LNCaP clone FGC (cell line): ENCODE results near the gene TANGO6.

Experiments
- DNase-seq: peaks from one replicate; pipeline ENCODE4 v3.0.0-alpha.2; 2011; ENCODE audit warnings: low read depth
- H3K4me3 ChIP-seq: 2 replicates; pipeline ENCODE4 v1.5.1; 2011; ENCODE audit warnings: mild to moderate bottlenecking, low read depth, low read length, control low read depth
- TF ChIP-seq, protein P1 (sequence below): IDR thresholded peaks from 2 replicates; pipeline ENCODE4 v1.5.1; 2012; ENCODE audit warnings: mild to moderate bottlenecking; ENCODE audit not compliant: control insufficient read depth, insufficient read depth; ENCODE audit errors: extremely low read depth

TANGO6 gene

DNA sequence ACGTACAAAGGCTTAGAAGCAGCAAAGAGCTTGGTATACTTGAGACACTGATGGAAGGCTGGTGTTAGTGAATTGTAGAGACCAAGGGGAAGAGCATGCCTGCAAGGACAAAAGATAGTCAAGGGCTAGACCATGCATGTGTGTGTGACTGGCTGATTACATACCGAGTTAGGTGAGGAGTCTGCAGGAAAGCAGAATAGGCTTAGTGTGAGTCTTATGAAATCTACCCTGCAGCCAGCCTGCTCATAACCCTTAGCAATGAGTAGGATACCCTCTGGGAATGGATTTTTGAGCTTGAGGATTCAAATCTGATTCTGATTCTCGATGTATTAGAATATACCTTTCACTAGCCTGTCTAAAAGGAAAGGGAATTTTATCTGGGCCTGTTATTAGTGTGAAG lies 77.0 kb downstream of the TANGO6 start:
- TF ChIP-seq, protein P1, sequence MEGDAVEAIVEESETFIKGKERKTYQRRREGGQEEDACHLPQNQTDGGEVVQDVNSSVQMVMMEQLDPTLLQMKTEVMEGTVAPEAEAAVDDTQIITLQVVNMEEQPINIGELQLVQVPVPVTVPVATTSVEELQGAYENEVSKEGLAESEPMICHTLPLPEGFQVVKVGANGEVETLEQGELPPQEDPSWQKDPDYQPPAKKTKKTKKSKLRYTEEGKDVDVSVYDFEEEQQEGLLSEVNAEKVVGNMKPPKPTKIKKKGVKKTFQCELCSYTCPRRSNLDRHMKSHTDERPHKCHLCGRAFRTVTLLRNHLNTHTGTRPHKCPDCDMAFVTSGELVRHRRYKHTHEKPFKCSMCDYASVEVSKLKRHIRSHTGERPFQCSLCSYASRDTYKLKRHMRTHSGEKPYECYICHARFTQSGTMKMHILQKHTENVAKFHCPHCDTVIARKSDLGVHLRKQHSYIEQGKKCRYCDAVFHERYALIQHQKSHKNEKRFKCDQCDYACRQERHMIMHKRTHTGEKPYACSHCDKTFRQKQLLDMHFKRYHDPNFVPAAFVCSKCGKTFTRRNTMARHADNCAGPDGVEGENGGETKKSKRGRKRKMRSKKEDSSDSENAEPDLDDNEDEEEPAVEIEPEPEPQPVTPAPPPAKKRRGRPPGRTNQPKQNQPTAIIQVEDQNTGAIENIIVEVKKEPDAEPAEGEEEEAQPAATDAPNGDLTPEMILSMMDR = no peak
- H3K4me3 ChIP-seq = no peak overlapping the region
- DNase-seq = no peak

DNA sequence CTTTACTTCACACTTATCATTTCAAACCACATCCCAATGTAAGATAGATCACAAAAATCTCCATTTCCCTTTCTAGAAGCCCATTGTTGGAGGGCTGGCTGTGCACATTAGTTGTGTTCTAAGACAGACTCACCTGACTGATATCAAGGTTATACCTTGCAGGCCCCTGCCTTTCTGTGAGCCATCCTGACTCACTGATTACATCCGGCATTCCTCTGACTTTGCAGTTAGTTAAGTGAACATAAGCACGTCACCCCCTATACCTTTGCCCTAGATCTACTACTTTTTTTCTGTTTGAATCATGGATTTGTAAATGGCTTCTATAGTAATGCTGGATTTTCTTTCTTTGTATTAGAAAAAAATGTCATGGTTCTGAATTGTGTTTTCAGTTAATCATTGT lies 78.3 kb downstream of the TANGO6 start:
- TF ChIP-seq, protein P1 = no peak
- no peak overlapping the region for H3K4me3 ChIP-seq
- DNase-seq = no peak

DNA sequence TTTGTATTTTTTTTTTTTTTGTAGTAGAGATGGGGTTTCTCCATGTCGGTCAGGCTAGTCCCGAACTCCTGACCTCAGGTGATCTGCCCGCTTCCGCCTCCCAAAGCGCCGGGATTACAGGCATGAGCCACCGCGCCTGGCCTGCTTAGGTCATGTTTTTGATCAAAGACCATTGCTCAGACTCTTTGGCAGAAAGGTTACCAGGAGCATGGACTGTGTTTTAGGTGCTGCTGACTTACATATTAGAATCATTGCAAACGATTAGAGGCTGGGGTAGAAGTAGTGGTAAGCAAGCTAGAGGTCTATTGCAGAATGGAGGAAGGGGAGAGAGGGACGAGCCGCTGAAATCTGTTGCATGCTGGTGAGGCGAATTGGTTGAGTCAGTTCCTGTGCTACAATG lies 79.8 kb downstream of the TANGO6 start:
- no peak overlapping the region for H3K4me3 ChIP-seq
- DNase-seq = no peak
- TF ChIP-seq, protein P1 = no peak

DNA sequence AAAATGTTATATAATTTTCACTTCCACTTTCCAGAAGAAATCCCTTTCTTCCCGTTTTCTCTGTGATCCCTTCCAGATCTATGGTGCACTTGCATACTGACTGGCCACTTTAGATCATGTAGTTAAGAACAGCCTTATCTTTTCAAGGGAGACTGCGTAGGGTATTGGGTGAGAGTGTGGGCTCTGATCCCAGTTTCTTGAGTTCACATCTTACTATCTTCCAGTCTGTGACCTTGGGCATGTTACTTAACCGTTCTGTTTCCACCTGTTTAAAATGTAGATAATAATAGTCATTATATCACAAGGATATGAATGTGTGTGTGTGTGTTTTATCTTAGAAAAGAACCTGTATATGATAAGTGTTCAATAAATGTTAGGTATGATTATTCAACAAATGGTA lies 83.7 kb downstream of the TANGO6 start:
- DNase-seq = no peak
- no peak overlapping the region for H3K4me3 ChIP-seq
- TF ChIP-seq, protein P1 = no peak

DNA sequence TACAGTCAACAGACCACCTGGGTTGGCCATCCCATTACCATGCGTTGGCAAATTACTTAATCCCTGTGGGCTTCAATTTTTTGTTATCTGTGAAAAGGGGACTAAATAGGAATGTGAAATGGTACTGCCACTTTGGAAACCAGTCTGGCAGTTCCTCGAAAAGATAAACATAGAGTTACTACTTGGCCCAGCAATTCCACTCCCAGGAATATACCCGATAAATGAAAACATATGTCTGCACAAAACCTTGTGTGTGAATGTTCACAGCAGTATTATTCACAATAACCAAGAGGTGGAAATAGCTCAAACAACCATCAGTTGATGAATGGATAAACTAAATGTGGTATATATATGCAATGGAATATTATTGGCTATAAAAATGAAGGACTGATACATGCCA lies 87.9 kb downstream of the TANGO6 start:
- H3K4me3 ChIP-seq = no peak overlapping the region
- TF ChIP-seq, protein P1 = no peak
- DNase-seq = no peak

DNA sequence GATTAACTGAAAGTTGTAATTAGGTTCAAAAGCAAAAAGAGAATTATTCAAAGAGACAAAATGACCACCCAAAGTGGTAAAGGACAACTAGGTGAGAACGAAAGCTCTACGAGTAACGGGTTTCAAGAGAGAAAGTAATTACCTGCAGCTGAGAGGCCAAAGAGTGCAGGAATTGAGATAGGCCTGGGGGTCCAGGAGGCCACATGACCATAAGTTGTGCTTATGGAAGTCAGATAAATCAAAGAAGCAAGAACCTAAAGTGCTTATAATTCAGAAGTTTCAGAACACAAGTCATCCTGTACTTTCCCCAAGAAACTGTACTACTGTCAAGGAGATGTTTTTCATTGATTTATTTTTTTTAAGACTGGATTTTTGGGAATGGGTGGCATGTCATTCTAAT lies 91.1 kb downstream of the TANGO6 start:
- TF ChIP-seq, protein P1 = no peak
- no peak overlapping the region for H3K4me3 ChIP-seq
- no peak for DNase-seq

DNA sequence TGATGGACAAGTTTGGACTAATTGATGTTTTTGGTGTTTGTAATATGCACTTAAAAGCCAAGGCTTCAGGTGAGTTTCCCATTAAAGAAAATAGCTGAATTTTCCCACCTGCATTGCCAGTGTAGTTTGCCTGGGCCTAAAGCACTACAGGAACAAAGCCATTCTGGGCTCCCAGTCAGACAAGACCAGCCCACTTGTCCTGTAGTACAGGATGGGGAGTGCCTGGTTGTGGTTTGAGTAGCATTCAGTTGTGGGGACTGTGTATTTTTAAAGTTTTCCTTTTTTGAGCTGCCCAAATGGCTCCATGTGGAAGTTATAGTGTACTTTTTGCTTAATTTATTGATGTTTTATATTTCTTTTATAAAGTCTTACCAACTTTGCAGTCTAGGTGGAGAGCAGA lies 91.7 kb downstream of the TANGO6 start:
- no peak for DNase-seq
- TF ChIP-seq, protein P1 = no peak
- no peak overlapping the region for H3K4me3 ChIP-seq
